HPDE6-E6E7 (cell line): ENCODE data around the gene TFDP2.
"Not testable (repeated sequence)": the region's sequence is repeated elsewhere in the genome, so short reads cannot be mapped to it uniquely, and the experiment has no call there.

Experiments used
- DNase-seq: peaks from one replicate; pipeline ENCODE4 v3.0.0; 2011; ENCODE audit warnings: missing footprints; ENCODE audit errors: extremely low spot score

TFDP2 gene

DNA sequence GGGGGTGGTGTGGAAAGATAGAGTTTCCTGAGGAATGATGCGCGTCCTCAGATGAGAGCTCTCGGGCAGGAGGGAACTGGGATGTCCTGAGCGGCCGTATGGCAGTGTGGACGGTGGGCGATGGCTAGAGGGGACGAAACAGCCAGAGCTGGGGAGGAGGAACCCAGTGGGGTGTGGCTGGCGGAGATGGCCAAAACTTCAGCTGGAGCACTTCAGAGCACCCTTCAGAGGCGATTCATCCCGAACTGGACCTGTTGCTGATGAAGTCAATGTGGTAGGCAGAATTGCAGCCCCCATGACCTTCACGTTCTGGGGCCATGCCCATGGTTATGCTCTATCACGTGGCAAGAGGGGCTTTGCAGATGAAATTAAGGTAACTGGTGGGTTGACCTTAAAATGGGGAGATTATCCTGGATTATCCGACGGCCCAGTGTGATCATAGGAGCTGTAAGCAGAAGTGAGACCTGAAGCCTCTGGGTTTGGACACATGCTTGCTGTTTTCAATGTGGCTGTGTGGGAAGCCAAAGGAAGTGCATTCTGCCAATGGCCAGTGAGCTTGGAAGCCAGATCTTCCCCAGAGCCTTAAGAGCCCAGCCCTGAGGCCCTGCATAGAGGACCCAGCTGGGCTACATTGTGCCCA is 220.6 kb downstream of the TFDP2 start:
- no peak for DNase-seq

DNA sequence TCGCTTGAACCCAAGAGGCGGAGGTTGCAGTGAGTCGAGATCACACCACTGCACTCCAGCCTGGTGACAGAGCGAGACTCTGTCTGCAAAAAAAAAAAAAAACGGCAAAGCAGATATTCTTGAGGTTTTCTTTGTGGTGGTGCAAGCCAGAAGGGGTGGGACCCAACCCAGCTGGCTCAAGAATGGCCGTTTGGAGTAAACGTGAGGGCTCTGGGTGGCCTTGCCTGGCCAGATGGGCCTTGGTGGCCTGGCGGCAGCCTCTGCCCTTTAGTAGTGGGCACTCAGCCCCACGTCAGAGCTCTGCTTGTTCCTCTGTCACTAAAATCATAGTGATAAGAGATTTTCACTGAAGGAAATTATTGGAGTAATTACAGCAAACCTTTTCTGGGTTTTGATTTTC is 222.4 kb downstream of the TFDP2 start:
- DNase-seq: no peak

DNA sequence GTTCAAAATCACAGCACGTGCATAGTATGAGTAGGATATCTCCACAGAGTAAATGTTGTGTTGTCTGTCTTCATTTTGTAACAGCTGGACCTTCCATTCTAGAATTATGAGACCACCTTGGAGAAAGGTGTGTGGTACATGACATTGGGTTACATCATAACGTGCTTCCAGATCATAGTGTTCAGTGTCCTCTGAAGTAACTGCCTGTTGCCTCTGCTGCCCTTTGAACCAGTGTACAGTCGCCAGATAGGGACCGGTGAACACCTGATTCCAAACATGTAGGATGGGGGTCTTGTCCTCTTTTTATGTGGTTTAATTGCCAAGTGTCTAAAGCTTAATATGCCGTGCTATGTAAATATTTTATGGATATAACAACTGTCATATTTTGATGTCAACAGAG is 223.7 kb downstream of the TFDP2 start:
- not testable (repeated sequence) for DNase-seq

DNA sequence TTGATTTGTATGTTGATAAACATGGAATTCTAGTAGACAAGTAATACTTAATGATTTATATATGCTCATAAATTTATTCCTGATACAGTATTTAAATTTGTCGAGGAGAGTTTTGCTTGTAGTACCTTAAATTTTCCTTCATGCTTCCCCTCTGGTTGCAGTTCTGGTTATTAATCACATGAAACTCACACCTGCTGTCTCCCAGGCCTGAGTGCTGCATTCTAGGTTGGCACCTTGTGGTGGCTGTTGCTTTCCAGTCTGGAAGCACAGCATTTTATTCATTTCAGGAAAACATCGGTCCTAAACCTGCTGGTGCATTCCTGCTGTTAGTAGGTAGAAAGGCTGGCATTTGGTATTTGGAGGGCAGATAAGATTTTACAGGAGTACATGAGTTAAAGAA is 228.0 kb downstream of the TFDP2 start:
- no peak for DNase-seq

DNA sequence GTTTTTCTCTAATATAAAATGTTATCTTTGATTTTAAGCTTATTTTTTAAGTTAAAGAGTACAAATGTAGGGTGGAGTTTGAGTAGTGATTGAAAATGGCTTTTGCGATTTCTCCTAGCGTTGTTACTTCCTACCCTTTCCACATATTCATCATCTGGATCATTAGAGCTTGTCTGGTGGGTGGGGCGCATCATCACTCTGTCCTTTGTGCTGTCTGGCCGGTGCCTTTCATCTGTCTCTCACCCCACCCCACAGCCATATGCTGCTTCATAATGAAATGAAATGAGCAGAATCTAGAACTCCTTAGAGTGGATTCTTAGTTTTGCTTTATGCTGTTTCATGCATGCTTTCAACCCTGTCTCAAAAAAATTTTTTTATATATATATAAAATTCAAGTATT is 228.6 kb downstream of the TFDP2 start:
- no peak for DNase-seq

DNA sequence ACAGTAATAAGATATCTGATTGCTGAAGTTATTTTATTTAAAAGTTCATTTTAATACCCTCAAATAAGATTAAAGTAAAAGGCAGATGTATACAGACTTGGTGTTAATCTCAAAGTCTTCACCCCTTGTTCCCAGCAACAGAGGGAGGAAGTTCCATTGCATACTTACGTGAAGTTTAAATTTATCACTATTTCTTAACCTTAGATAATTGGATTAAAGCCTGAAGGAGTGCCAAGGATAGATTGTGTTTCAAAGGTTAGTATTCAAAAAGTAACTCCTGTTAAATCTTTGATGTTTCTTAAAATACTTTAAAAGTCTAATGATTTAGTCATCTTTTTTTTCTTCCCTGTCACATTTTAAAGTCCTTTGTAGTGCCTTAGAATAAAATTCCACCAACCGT is 233.6 kb downstream of the TFDP2 start:
- DNase-seq: no peak

DNA sequence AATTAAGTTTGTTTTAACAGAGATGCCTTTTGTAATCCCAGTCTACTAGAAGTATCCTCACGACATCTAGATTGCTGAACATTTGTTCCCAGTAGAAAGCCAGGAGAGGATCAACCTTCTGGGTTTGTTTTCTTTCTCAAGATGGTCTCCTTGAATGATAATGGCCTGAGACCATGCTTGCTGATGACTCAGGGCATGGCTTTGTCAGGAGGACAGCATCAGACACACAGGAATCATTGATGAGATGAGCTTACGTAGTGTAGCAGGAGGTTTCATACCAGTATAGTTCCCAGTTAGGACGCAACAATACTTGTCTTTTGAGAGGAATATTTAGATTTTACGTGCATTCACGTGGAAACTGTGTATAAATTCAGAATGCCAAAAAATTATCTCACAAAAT is 234.3 kb downstream of the TFDP2 start:
- DNase-seq: no peak

DNA sequence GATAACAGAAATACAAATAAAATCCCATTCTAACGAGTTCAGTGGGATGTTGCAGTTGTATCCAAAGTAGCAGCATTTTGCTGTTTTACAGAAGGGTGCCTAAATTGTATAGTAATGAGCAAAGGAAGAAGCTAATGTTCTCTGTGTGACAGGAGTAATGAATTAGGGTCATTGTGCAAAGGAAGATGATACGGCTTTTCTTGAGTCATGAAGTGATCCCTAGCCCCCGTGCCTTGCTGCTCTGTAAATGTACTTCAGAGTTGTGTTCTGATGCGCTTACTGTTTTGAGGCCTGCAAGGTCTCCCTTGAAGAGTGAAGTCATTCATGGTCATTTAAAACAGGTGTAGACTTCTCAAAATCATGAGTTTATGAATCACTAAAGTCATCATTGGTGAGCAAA is 235.0 kb downstream of the TFDP2 start:
- DNase-seq: no peak

DNA sequence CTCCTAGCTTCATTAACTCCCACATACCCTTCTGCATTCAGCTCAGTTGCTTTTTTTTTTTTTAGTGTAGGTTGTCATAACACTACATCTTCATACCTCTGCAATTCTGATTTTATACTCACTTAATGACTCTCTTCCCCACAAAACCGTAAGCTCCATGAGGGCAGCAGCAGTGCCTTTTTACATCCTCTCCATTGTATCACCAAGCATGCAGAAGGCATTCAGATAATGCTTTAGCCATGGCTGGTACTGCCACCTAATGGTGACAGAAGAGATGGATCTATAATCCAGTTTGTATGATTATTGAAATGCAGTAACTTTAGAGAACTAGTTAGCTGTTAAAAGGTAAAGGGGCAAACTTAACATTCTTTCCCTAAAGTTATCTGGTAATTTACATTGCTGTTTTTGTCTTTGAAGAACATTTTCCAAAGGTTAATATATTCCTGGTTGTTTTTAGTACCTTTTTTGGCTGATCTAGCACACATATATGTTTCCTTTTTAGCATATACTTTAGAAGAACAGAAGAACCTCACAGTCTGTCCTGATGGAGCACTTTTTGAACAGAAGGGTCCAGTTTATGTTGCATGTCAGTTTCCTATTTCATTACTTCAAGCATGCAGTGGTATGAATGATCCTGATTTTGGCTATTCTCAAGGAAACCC is 236.1 kb downstream of the TFDP2 start:
- DNase-seq: peak; percentile 22

DNA sequence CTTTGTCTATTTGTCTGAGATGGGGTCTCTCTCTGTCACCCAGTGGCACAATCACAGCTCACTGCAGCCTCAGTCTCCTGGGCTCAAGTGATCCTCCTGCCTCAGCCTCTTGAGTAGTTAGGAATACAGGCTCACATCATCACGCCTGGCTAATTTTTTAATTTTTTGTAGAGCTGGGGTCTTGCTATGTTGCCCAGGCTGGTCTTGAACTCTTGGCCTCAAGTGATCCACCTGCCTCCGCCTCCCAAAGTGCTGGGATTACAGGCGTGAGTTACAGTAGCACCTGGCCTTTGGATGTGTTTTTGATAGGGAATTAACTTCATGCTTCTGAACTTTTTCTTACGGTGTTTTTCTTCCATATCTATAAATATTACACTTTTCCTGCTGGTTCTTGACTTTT is 239.4 kb downstream of the TFDP2 start:
- not testable (repeated sequence) for DNase-seq

DNA sequence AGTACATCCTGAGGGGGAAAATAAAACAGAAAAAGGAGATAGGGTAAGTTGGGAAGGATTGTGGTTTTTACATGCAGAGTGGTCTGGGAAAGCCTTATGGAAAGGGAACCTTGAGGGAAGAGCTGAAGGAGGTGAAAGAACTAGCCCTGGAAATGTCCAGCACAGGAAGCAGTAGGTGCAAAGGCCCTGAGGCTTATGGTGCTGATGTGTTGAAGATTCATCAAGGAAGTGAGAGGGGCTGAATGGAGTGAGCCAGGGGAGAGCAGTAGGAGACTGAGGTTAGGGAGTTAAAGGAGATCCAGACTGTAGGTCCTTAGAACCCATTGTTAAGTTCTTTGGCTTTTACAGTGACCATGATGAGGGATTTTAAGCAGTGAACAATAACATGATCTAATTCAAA is 239.9 kb downstream of the TFDP2 start:
- no peak for DNase-seq

DNA sequence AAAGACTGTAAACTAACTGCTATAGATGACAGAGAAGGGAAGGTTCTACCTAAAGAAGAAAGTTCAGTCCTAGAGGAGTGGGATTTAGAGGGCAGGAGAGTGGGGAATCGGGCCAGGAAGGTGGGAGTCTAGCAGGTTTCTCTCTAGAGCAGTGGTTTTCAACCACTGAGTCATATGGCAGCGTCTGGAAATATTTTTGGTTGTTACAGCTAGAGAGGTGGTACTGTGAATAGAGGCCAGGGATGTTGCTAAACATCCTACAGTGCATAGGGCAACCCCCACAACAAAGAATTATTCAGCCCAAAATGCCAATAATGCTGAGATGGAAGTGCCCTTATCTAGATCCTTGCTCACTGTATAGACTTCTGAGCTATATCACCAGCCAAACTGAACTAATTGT is 244.2 kb downstream of the TFDP2 start:
- DNase-seq: no peak

DNA sequence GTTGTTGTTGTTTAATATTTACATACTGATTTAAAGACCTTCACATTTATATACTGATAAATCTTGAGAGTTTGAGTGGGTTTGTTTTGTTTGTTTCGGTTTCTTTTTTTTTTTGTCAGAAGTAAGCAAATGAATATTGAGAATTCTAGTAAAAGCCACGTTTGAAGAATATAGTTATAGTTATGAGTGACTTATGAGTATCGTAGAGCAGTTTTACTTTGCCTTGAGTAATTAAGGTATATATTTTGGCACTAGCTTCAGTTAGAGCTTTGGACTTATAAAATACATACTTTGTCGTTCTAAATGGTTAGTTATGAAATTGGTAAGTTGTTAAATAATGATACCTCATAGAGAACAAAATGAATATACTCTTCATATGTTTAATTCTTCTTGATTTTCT is 245.1 kb downstream of the TFDP2 start:
- DNase-seq: no peak

DNA sequence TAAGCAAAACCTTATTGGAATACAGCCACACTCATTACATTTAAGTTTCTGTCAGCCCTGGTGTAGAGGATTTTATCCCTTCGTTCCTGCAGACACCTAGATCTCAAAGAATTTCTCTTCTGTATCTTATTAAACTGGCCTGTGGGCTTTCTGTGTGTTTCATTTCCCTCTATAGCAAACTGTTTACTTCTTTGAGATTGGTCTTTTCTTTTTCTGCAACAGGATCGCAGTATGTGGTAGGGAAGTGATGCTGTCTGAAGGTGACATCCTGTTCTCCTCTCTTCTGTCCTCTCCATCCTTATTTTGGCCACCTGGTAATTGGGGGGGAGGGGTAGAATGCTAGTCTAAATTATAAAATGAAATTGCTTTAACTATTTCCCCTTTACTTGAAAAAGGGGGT is 247.4 kb downstream of the TFDP2 start:
- no peak for DNase-seq

DNA sequence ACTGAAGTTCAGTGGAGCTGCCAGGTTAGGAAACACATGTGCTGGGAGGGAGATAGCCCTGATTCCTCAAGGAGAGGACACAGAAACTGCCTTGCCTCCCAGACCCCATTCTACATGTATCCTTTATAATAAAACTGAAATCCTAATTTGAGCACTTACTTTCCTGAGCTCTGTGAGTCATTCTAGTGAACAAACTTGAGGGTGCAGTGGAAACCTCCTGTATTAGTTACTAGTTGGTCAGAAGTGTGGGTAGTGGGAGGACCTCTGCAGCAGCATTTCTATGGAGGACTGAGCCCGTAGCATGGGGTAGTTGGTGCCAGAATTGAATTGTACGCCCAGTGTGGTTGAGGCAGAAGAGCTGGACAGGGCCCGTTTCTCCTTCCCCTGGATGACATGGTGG is 249.0 kb downstream of the TFDP2 start:
- no peak for DNase-seq

DNA sequence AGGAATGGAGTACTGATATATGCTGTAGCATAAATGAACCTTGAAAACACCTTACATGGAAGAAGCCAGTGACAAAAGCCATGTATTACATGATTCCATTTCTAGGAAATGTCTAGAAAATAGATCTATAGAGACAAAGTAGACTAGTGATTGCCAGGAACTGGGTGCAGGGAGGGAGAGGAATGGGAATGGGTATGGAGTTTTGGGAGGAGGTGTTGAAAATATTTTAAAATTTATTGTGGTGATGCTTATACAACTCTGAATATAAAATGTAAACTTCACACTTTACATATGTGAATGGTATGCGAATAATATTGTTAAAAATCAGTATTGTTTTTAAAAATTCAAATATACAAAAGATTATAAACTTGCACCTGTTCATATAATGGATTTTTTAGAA is 250.4 kb downstream of the TFDP2 start:
- no peak for DNase-seq

DNA sequence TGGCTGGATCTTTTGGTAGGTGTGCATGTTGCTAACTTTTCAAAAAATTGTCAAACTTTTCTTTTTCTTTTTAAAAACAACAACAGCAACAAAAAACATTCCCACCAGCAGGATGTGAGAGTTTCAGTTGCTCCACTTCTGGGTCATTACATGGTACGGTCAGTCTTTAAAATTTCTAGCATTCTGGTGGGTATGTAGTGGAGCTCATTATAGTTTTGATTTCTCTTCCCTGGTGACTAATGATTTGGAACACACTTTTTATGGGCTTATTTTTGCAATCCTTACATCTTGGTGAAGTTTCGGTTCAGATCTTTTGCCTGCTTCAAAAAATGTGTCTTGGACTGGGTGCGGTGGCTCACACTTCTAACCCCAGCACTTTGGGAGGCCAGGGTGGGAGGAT is 253.6 kb downstream of the TFDP2 start:
- DNase-seq: no peak

DNA sequence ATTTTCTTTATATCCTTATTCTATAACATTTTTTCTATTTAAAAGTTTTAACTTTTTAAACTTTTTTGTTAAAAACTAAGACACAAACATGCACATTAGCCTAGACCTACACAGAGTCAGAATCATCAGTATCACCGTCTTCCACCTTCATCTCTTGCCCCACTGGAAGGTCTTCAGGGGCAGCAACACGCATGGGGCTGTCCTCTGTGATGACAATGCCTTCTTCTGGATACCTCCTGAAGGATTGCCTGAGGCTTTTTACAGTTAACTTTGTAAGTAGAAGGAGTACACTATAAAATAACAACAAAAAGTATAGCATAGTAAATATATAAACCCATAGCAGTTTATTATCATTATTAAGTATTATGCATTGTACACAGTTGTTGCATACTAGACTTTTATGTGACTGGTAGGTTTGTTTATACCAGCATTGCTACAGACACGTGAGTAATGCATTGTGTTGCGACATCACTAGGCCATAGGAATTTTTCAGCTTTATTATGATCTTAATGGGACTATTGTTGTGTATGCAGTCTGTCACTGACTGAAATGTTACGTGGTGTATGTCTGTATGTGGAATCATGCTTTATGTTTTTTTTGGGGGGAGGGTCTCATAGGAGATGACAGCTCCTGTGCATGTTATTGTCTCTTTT is 254.7 kb downstream of the TFDP2 start:
- DNase-seq: peak; percentile 33
